Activated CD4-positive, alpha-beta T cell treated with anti-CD3 and anti-CD28 coated beads, Interleukin-2, Interleukin-6, amounts not matched to agents 100 ng/mL and 50 ng/mL, durations not matched to agents 16 hours and 8 hours (primary cell): ENCODE data around the gene SLC6A12.
"Not testable (repeated sequence)": the region's sequence is repeated elsewhere in the genome, so short reads cannot be mapped to it uniquely, and the experiment has no call there.

Experiments
- DNase-seq: peaks from one replicate; pipeline ENCODE4 v3.0.0-alpha.2; 2020

The SLC6A12 gene

DNA sequence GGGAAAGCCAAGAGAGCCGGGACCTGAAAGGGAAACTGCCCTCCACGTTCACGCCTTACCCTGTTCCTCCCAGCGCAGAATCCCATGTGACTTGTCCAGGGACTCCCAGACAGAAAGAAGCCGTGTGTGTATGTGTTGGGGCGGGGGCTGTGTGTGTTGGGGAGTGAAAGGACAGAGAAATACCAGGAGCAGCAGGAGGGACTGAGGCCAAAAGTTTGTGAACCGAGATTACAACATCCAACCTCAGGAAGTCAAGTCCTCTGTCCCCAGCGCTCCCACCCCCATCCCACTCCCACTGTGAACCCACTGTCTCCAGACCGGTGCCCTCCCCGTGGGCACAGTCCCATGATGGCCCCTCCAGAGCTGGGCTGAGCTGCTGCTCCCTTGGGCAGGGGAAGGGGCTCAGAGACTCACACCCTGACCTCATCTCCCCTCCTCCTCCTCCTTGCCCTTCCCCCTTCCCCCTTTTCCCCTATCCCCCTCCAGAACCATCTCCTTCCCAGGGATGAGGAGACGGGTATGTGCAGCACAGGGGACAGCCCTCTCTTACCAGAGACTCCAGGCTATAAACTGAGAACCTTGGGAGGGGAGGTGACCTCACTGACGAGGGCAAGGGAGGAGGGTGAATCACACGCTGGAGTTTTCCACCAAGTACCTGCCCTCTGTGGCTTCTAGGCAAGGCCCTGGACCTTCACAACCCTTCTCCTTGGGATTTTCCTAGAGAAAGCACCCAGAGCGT is at the start of gene SLC6A12:
Gene SLC6A12, minus strand, starts transcription at position 155 of the 739 bp plus-strand sequence. CDS start 4,171 bp downstream, outside the sequence.
- no peak for DNase-seq

DNA sequence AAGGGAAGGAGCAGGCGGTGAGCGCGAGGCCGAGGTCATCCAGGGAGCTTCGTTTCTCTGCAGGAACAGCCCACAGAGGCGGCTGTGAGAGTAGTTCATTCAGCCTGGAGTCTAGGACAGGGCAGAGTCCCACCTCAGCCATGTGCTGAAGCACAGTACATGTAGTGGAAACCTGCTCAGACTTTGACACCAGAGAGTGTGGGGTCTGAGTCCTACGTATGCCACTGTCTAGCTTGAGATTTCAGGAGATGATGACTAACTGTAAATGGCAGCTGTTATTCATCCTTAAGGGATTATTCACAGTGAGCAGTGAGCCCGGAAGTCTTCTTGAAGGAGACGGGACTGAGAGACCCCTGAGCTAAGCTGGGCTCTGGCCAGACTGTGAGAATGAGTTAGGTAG is 49.6 kb upstream of the SLC6A12 start:
- DNase-seq = no peak

DNA sequence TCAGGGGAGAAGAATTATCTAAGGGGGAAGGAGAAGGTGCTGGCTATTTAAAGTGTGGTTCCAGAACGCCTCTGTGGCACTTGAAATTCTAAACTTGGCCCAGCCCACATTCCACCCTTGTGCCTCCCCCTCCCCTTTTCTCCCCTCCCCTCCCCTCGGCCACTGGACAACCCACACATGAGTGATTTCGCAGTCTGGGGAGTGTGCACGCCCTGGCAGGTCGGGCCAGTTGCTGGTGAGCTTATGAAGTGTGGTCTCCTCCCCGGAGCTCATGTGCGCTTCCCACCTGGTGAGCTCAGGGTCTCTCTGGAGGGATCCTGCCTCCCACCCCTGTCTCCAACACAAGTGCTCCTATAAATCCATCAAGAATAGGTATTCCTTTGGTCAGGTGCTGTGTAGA is 48.9 kb upstream of the SLC6A12 start, which contains the start of gene SLC6A13:
Gene SLC6A13, minus strand, starts transcription at position 20 of the 400 bp plus-strand sequence. CDS start 2,784 bp downstream, outside the sequence.
- DNase-seq = no peak

DNA sequence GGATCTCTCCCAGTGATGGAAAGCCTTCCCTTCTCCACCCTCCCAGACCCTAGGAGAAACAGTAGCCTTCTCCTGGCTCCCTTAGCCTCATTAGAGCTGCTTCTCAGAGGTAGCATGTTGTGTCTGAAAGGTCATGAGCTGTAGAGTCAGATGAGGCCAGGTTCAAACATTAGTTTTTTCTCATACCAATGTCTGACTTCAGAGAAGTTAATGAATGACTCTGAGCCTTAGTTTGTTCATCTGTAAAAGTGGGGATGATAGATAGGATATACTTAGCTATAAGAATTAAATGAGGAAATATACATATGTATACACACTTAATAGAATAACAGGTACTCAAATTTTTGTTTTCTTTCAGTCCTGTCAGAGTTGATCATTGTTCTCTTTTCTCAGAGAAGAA is 48.2 kb upstream of the SLC6A12 start:
- DNase-seq = no peak

DNA sequence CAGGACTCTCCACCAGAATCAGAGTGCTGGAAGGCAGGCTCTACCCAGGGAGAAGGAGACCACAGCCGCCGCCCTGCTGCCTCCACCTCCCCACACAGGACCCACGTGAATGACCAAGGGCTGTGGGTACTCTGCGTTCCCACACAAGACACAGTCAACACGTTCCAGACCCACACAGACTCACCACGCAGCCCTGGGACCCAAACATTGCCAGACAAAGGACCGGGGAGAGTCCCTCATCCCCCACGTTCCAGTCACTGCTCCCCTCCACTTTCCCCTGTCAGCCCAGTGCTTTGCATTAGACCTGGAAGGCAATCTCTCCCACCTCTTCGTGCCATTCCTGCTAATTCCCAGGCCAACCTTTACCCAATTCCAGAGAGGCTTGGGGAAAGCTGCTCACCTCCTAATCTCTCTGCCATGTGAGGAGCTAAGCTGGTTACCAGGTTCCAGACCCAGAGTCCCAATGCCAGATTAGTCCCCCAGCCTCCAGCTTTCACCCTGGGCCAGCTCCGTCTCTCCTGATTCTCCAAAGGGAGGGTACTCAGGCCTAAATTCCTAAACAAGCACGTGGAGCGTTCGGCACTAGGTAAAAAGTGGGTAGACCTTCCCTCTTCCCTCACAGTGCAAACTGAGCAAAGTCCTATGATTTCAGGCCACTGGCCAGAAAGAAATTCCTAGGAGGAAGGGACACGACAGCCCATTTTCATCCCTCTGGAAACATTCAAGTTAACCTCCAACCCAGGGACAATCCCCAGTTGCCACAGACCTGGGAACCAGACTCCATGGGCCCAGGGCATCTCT is 43.8 kb upstream of the SLC6A12 start:
- DNase-seq = no peak

DNA sequence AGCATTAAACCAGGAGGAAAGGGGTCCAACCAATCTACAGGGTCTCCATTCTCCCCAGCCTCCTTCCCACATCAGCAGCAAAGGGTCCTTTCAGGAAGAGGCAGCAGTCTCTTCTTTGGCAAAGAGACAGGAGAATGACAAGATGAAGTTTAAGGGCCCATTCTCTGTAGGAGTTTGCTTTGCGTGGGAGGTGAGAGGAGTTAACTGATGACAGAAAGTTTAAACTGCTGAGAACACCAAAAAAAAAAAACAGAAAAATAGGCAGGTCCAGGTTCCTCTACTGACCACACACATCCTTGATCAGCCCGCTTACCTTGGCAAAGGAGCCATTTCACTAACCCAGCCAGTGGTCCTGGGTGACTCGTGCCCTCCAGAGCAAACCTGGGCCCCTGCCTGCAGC is 43.0 kb upstream of the SLC6A12 start:
- DNase-seq = no peak

DNA sequence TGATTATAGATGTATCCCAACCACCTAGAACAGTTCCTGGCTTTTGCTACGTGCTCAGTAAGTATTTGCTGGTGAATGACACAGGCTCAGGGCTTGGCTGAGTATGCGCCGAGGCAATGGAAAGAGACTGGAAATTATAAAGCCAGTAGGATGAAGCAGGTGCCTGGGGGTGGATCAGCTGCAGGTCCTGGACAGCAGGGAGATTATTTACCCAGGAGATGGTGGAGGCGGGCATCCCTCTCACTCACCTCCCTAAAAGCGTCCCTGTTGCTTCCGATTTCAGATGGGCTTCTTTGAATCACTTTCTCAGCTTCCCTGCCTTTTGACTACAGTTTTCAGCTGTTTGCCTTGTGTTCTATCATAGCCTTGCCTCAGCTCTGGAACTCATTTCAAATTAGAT is 42.3 kb upstream of the SLC6A12 start:
- no peak for DNase-seq

DNA sequence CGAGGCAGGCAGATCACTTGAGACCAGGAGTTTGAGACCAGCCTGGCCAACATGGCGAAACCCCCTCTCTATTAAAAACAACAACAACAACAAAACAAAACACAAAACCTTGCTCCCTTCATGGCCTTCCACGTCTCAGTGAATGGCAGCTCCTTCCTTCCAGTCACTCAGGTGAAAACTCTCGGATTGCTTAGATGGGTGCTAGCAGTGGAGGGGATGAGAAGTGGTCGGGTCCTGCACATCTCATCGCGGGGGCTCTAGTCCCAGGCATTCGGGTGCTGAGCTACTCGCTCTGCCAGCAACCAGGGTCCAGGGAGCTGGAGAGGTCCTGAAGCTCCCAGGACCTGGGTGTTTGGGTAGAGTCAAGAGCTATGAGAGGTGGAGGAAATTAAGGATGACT is 41.0 kb upstream of the SLC6A12 start:
- no peak for DNase-seq

DNA sequence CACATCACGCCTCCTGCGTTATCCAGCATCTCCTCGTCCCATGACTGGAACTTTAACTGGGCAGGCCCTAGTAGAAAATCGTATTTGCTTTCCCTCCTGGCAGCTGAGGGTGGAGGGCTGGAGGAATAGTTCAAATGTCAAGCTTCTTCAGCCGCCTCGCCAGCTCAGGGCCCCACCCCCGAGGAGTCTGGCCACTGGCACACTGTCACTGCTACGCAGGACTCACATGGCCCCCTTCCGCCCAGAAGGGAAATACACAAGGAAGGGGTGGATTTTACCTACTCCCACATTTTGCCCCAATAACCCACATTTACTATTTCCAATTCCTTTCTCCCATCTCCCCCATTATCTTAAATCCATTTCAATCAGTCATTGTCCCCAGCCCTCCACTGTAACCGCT is 40.1 kb upstream of the SLC6A12 start:
- DNase-seq = no peak

DNA sequence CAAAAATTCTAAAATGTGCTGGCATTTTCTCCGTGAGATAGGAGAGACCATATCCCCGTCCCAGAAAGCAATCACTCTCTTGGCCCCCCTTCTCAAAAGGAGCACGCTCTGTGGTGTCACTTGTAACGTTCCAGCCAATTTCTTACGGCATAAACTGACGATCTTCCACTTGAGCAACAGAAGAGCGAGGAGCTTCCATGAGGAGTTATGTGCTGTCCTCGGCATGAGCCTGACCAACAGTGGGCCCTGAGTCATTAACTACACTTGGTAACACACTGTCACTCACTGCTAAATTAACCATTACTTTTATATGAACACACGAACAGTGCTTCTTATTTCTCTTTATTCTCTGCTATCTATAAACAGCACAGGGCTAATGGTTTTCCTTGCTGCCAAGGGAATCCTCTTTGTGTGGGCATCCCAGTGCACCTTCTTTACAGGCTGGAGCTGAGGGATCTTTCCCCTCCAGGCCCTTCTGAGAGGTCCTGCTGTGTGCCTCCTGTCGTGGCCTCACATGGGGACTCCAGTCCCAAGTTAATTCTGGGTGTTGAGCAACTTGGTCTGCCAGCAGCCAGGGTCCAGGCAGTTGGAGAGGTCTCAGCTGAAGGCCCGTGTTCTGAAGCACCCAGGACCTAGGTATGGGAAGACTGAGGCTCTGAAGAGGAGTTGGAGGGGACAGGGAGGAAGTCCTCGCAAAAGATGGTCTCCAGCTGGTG is 39.3 kb upstream of the SLC6A12 start:
- DNase-seq = no peak

DNA sequence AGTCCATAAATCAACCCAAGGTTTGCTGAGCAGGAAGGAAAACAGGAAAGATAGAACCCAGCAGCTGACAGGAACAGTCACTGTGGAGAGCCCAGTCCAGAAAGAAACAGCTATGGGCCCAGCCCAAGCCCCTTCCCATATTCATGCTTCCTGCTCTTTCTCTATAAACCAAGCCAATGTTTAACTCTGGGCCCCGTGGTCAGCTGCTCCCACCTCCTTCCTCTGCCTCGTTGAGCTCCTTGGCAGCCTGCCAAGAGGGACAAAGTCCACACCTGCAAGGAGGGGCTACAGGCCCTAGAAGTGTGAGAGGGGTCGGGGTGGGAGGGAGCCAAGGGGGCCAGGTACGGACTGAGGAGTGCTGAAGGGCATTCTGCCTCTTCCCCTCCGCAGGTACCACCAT is 38.7 kb upstream of the SLC6A12 start:
- no peak for DNase-seq

DNA sequence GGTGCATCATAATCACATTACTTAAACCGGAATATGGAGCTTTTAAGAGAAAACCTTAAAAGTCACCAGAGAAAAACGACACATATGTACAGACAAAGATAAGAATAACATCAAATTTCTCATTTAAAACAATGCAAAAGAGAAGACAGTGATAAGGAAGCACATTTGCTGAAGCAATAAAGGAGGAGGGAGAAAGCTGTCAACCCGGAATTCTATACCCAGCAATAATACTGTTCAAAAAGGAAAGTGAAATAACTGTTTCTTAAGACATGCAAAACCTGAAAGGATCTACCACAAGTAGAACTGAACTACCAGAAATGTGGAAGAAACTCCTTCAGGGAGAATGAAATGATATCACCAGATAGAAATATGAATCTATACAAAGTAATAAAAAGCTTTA is 33.3 kb upstream of the SLC6A12 start:
- no peak for DNase-seq

DNA sequence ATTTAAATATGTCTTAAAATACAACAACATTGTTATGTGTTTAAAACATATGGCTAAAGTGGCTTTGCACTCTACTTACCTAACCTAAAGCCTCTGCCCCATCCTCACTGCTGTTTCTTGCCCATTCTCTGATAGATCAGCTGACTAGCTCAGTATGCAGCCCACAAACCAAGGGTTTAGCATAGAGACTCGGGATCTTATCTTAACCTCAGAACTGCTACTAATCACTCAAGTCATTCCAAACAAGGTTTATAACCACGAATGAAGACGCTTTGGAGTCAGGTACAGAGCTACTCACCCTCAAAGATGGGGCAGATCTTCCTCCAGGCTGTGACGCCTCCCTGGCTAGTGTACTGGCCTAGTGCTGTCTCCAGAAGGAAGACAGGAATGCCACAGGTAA is 29.4 kb upstream of the SLC6A12 start:
- no peak for DNase-seq

DNA sequence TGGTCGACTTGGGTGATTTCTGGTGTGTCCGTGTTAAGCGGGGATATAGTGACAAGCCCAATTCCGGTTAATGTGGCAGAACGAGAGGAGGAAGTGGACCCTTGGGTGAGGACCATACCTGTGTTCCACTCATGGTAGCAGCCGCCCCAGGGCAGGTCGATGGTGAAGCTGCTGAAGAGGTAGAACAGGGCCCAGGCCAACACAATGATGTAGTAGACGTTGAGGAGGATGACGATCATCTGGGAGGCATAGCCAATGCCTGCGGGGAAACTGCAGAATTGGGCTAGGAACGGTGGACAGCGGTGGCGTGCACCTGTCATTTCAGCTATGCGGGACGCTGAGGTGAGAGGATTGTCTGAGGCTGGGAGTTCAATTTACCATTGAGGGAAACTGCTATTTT is 28.5 kb upstream of the SLC6A12 start:
- no peak for DNase-seq

DNA sequence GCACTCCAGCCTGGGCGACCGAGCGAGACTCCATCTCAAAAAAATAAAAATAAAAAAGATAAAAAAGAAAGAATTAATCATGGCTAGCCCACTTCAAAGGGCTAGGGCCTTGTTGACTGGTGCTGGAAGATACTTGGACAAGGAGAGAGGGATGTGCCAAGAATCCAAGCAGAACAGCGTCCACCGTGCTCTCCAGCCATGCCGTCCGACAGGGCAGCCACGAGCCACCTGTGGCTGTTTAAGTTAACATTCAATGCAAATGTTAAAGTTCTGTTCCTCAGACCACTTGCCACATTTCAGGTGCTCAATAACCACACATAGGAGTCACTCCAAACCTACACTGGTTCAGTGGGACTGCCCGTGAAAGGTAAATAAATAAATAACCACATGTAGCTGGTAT is 27.3 kb upstream of the SLC6A12 start:
- no peak for DNase-seq

DNA sequence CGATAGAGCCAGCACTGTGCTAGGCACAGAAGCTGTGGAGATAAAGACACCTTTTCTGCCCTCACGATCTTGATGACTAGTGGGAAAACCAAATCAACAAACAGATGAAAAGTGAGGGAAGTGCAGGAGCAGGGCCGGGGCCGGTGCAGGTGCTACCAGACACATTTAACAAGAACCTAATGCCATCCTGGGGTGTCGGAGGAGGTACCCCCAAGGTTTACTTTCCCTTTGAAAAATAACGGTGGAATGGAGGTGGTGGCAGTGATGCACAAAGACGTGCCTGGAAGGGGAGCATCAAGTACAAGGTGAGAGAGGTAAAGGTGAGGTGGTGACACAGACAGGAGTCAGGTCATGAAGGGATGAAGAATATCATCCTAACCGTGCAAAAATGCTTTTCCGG is 26.6 kb upstream of the SLC6A12 start:
- no peak for DNase-seq

DNA sequence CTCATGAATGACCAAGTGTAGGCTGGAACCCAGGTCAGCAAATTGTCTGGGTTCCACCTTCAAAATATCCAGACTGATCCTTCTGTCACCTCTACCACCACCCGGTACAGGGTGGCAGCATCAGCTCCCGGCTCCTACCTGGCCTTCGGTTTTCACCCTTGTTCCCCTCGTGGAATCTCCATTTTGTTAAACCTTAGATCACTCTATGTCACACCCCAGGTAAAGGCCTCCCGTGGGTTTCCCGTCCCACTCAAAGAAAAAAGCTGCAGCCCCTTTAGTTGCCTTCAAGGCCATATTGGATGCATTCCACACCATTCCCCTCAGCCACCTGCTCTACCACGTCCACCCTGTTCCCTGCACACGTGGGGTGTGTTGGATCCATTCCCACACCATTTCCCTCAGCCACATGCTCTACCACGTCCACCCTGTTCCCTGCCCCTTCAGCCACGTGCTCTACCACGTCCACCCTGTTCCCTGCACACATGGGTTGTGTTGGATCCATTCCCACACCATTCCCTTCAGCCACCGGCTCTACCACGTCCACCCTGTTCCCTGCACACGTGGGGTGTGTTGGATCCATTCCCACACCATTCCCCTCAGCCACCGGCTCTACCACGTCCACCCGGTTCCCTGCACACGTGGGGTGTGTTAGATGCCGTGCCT is 24.9 kb upstream of the SLC6A12 start:
- DNase-seq = no peak

DNA sequence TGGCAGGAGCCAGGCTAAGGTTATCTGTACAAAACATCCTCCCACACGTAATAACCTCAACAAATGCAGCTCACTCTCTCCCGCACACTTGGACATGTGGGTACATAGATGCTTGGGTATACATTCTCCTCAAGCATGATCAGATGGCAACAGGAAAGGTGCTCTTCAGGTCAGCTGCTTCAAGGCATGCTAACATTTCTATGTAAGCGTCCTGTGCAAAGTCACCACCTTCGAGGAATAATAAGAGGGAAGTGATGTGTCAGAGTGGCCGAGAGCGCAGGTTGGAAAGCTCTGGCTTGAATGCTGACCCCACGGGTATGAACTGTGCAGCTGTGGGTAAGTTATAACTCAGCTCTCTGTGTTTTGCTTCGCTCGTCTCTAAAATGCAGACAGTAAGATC is 24.2 kb upstream of the SLC6A12 start:
- no peak for DNase-seq

DNA sequence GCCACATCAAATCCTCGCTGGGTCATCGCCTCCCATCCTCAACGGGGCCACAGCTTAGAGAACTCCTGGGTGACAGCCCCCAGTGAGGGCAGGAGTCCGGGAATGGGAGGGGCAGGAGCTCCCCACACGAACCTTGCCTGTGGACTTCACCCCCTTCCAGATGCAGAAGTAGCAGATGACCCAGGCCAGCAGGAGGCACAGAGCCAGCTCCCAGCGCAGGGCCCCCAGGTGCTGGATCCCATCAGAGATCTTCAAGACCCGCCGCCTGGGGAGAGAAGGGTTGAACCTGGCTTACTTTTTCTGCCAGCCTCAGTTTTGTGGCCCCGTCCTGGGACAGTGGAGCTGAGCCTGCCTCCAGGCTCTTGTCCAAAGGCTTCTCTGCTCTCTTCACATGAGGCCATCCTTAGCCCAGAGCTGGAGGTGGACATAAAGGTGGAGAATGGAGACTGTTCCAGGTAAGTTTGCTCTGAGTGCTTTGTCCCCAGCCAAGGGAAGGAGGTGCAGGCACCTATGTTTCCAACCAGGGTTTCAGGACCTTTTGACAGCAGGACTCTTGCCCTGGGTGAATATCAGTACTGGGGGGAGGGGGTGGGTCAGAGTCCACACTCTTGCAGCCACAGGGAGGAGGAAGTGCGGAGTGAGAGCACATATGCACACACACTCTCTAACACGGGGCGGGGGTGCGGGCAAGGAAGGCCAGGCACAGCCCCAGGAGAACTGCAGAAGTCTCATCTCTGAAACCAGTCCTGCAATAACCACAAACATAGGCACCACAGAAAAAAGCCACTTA is 23.3 kb upstream of the SLC6A12 start:
- no peak for DNase-seq

DNA sequence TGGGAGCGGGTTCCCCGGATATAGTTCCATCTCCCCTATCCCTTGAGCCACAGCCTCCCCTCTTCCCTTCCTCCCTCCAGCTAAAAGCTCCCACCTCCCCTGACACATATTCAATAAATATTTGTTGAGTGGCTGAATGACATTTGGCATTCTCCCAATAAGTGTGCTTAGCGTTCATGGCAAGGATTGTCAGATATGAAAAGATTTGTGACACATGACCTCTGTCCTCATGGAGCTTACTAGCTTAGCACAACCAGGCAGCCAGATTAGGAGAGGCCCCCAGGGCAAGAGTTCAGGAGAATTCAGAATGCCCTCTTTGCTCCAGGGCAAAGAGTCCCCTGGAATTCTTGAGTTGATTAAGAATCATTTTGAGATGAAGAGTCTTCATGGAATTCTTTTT is 22.5 kb upstream of the SLC6A12 start:
- no peak for DNase-seq

DNA sequence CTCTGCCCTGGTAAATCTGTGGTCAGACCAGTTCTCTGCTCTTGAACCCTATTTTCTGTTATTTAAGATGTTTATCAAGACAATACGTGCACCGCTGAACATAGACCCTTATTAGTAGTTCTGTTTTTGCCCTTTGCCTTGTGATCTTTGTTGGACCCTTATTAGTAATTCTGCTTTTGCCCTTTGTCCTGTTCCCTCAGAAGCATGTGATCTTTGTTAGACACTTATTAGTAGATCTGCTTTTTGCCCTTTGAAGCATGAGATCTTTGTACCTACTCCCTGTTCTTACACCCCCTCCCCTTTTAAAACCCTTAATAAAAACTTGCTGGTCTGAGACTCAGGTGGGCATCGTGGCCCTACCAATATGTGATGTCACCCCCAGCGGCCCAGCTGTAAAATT is 22.0 kb upstream of the SLC6A12 start:
- DNase-seq = not testable (repeated sequence)

DNA sequence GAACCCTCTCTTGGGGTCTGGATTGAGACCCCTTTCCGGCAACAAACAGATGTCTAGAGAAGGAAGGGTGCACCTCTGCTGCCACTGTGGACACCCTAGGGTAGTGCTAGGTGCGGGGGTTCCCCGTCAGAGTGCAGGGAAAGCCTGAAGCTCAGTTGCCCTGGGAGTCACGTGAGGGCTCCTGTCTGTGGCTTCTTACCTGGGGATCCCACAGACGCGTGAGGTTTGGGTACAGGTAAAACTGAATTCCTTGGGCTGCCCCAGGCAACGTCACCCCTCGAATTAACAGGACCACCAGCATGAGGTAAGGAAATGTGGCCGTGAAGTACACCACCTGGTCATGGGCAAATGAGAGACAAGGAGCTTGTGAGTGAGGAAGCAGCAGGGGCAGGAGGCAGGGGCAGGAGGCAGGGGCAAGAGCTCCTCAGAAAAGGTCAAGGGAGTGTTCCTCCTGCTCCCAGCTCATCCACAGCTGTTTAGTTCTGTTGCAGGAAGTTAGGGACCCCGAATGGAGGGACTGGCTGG is 21.0 kb upstream of the SLC6A12 start:
- no peak for DNase-seq
